GM21360 (cell line): Measurements from ENCODE around the gene BICD2.

ENCODE experiments used
- ATAC-seq: cut with Tn5 transposase; IDR thresholded peaks from one replicate; pipeline ENCODE4 v1.9.1; 2021; ENCODE audit warnings: mild to moderate bottlenecking, moderate library complexity; ENCODE audit not compliant: unreplicated experiment

Gene BICD2

DNA sequence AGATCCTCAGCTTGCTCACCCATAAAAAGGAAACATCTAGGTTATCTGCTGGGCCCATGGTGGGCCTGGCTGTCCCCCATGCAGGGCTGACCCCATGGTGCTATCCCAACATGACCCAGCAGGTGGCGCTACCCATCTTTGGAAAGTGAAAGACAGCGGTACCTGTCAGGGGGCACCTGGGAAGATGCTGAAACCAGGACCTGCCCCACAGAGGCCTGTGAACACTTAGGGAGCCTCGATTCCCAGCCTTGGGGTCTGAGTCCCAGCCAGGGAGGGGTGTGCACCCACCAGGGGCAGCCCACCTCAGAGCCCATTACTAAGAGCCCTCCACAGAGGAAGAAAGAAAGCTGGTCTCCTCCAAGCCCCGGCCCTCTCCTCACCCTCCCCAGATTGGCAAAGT lies 48.1 kb downstream of the BICD2 start:
- ATAC-seq: no peak

DNA sequence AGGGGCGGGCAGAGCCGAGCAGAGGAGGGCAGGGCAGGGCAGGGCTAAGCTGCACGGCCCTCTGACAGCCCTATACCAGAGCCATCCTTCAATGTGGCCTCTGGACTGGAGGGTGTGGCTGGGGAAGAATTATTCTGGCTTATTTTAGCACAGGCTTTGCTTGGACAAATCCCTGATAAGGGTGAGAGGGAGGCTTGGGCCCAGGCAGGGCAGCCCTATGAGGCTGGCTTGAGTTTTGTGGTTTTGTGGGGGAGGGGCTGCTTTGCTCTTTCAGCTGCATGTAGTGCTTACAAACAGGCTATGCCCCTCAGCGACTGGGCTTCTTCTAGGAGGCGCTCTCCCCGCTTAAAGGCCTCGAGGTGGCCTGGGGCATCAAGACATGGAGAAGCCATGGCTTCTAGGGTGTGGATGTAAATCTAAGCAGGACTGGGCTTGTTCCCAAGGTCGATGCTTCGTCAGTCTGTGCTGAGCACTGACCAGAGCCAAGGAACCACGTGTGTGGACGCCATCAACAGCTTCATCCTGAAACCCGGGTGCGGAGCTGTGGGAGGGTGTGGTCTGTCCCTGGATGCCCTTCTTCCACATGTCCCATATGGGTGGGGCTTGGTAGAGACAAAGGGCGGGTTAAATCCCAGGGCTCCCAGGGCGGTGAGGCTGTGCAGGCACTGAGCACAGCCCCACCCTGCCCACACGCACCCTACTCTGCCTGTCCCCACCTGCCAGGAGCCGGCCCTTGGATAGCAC lies 49.0 kb downstream of the BICD2 start:
- ATAC-seq: no peak

DNA sequence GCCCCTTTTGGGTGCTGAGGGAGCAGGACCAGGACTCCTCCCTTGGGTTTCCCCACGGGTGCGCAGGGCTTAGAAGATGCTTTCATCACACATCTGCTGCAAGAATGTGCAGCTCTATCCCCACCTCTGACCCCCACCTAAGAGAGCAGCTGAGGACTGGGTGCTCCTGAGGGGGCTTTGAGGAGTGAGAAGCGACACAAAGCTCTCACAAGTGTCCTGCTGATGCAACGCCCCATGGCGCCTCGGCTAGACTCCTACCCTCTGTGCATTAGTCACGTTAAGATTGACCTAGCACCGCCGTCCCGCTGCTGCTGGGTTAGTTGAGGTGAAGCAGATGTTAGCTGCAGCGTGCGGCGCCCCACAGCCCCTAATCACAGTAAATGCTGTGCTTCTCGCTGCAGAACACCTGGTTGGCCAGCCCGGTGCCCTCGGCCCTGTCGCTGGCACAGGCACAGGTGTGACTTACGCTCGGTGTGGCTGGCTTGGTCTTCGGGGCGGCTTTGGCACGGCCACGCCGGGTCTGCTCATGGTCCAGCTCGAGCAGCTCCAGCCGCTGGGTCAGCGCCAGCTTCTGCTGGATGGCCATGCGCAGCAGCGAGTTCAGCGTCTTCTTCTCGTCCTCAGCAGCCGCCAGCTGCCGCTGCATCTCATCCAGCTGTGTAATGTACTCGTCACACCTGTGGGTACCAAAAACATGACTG lies 49.7 kb downstream of the BICD2 start:
- no peak for ATAC-seq

DNA sequence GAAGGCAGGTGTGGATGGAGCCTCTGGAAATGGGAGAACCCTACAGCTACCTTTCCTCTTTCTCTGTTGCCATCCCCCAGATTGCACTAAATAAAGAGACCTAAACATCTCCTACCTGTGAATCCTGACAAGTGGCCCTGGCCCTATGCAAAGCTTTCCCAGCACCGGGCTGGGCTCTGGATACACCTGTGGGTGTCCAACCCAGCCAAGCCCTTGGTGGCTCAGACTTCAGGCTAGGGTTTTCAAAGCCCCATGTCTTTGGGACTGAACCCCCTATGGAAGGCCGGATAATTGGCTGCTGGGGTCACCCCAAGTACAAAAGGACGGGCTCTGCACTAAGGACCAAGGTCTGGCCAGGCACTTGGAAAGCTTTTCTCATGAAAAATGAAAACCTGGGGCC lies 50.6 kb downstream of the BICD2 start:
- ATAC-seq: no peak

DNA sequence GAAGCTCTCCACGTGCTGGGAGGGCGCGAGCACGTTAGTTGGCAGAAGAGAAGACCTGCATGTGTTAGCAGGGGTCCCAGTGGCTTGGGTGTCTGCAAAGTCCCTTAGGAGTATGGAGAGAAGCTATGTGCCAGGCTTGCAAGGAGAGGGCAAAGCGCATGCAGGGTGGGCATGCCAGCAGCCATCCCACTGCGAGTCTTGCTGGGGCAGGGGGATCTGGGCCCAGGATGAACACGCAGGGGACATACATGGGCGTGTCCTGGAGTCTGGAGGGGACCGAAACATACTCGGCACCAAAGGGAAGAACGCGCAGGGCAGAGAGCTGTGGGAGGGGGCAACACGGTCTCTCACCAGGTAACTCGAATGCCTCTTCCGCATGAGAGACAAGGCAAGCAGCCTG lies 51.1 kb downstream of the BICD2 start:
- no peak for ATAC-seq

DNA sequence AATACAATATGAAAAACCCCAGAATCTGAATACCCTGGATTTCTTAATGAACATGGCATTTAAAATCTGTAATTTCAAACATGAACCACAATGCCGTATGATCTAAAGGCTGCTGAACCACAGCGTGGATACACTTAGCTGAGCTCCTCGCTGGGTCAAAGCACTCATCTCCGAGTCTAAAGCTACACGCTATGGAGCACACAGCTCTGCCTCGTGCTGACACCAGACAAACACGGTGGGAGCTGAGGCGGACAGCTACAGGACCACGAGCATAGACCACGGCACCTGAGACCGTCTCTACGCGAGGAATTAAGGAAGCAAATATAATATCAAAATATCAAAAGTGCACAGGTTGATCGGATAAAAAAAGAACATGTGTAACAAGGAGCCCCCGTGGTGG lies 51.9 kb downstream of the BICD2 start:
- ATAC-seq: no peak

DNA sequence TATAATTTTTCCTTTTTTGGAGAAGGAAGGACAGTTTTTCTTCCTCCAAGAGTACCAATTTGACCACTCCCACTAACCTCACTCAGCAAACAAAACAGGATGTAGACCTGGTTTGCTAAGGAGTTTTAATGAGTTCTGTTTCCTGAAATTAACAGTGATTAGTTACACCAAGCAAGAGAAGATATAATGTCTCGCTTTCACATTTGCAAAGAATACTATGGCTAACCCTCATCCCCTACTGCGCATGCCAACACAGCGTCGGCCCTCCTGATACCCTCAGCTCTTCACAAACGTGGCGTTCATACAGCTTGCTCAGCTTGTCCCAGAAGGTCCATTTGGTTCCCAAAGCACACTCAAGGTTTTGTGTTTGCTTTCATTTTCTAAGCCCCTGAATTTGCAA lies 52.8 kb downstream of the BICD2 start:
- no peak for ATAC-seq

DNA sequence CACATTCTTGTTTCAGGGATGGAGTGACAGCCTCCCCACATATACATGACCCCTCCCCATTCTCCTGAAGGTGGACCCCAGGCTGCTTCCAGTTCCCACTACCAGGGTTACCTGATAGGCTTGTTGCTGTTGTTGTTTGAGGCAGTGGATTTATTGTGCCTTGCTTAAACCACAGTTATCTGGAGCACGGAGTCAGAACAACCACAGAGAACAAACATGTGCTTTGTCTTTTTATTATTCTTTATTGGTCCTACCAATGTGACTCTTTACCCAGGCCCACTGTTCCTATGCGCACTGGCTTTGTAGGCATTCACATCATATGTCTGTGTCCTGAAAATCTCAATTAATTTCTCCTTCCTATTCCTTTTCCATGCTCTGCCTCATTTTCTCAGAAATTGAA lies 53.5 kb downstream of the BICD2 start:
- no peak for ATAC-seq

DNA sequence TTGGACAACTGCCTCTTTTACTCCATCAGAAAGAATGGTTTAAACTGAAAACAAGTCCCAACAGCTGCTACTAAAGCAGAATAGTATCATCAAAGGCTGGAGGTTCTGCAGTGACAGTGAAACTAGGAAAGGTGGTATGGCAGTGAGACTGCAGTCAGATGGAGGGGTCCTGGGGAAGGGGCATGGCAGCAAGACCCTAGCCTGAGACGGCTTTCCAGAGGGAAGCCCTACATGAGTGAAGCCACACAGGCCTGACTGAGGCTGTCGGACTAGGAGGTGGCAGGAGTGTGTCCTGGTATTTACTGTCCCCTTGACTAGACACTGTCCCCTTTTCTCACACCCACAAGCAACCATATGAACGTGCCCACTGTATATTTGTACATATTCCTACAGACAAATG lies 54.3 kb downstream of the BICD2 start:
- no peak for ATAC-seq

DNA sequence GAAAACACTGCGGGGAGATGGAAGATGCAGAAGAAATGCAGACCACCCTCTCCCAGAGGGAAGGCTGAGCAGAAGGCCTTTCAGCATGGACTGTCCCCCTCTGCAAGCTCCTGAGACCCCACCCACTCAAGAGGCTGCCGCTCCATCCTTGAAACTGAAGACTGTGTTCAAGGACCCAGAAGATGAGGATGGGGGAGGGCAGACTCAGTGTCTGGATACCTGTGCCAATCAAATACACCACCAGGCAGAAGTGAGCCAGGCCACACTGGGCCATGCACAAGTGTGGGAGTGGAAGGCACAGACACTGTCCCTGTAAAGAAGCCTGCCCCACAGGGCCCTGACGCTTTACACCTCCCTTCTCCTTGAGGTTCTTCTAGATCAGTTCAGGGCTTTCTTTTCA lies 54.7 kb downstream of the BICD2 start:
- ATAC-seq: no peak

DNA sequence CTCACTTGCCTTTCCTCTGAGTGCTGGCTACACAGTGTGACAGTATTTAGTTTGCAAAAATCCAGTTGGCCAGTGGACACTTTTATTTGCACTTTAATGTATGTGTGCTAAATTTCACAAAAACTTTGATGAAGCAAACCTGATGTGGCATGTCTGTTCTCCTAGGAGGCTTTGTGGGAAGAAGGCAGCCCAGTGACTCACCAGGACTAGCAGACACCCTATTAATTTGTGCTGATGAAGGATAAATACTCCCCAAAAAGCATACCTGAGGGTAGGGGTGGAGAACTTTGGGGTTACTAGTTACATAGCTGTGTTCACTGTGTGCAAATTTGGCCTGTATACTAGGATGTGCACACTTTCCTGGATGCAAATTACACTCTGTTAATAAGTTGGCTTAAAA lies 55.4 kb downstream of the BICD2 start:
- ATAC-seq: no peak

DNA sequence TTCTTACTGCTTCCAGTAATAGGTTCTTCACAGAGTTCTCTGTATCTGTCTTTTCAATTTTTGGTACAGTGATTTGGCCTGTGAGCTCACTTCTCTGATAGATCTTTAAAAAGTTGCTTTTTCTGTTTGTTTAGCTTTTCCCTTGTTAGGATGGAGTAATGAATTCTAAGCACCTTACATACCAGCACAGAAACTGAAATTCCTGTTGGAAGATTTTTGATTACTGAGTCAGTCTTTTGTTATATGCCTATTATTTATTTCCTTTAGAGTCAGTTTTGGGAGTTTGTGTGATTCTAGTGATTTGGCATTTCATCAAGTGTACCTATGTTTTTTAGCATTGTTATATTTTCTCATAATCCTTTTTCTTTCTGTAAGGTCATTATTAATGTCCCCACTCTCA lies 57.1 kb downstream of the BICD2 start:
- ATAC-seq: no peak

DNA sequence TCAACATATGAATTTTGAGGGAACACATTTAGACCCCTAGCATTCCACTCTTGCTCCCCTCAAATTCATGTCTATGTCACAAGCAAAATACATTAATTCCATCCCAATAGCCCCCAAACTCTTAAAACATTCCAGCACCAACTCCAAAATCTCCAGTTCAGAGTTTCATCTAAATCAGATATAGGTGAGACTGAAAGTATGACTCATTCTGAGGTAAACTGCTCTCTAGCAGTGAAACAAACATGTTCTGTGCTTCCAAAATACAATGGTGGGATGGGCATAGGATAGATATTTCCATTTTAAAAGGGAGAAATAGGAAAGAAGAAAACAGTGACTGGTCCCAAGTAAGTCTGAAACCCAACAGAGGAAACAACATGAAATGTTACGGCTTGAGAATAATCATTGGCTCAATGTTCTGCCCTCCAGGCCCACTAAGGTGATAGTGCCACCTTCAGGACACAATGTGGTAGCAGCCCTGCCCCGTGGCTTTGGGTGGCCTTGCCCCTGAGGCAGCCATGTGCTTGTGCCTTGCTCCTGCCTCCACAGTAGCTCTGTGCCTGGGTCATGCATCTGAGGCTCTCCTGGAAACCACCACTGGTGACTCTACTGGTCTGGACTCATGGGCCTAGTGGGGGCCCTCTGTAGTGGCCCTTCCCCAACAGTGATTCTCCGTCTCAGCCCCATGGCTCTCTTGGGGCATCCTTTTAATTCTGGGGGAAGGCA lies 58.3 kb downstream of the BICD2 start:
- no peak for ATAC-seq

DNA sequence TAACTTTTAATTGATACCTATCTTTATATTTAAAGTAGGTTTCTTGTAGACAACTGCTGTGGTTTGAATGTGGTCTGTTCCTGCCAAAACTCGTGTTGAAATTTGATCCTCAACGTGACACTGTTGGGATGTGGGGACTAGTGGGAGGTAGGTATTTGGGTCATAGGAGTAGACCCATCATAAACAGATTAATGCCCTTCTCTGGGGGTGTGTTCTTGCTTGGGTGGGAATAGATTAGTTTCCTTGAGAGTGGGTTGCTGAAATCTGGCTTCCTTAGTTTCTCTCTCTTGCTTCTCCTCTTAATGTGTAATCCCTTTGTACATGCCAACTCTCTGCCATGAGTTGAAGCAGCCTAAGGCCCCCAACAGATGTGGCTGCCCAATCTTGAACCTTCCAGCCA lies 60.1 kb downstream of the BICD2 start:
- ATAC-seq: no peak

DNA sequence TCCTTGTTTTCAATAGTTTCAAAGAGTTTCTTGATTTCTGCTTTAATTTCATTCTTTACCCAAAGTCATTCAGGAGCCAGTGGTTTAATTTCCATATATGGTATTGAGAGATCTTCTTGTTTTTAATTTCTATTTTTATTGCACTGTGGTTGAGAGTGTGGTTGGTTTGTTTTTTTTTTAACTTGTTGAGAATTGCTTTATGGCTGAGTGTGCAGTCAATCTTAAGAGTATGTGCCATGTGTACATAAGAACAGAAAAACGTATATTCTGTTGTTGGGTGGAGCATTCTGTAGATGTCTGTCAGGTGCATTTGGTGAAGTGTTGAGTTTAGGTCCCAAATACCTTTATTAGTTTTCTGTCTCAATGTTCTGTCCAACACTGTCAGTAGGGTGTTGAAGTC lies 68.0 kb downstream of the BICD2 start:
- no peak for ATAC-seq

DNA sequence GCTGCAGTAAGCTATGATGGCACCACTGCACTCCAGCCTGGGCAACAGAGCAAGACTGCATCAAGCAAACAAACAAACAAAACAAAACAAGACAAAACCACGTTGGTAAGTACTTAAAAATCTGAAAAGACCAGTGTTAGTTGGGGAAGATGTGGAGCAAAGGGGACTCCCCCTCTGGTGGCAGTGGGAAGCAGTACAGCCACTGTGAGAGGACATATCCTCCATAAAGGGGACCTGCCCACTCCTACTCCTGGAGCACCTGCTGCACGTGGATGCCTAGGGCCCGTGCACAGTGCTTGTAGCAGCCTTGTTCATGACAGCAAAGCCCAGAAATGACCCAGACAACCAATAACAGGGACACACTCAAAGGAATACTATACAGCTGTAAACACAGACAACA lies 77.7 kb downstream of the BICD2 start:
- no peak for ATAC-seq

DNA sequence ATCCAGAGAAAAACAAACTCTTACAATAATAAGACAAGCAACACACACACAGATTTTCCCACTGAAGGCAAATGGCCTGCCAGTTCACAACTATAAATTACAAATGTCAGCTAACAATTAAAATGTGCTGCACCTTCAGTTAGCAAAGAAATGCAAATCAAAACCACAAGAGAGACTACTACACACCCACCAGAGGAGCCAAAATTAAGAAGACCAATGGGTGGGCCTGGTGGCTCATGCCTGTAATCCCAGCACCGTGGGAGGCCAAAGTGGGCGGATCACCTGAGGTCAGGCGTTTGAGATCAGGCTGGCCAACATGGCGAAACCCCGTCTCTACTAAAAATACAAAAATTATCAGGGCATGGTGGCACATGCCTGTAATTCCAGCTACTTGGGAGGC lies 79.6 kb downstream of the BICD2 start:
- ATAC-seq: no peak

DNA sequence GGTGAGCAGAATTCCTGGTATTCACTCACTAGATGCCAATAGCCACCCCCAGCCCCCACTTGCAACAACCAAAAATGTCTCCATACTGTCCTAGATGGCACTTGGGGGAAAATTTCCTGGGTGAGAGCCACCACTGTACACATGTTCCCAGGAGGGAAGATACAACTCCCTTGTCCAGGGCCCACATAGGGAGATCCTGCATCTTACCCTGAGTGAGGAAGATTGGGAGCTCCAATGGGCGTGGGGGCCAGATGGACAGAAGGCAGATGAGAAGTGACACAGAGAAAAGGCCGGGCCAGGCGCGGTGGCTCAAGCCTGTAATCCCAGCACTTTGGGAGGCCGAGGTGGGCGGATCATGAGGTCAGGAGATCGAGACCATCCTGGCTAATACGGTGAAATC lies 82.4 kb downstream of the BICD2 start:
- ATAC-seq: no peak

DNA sequence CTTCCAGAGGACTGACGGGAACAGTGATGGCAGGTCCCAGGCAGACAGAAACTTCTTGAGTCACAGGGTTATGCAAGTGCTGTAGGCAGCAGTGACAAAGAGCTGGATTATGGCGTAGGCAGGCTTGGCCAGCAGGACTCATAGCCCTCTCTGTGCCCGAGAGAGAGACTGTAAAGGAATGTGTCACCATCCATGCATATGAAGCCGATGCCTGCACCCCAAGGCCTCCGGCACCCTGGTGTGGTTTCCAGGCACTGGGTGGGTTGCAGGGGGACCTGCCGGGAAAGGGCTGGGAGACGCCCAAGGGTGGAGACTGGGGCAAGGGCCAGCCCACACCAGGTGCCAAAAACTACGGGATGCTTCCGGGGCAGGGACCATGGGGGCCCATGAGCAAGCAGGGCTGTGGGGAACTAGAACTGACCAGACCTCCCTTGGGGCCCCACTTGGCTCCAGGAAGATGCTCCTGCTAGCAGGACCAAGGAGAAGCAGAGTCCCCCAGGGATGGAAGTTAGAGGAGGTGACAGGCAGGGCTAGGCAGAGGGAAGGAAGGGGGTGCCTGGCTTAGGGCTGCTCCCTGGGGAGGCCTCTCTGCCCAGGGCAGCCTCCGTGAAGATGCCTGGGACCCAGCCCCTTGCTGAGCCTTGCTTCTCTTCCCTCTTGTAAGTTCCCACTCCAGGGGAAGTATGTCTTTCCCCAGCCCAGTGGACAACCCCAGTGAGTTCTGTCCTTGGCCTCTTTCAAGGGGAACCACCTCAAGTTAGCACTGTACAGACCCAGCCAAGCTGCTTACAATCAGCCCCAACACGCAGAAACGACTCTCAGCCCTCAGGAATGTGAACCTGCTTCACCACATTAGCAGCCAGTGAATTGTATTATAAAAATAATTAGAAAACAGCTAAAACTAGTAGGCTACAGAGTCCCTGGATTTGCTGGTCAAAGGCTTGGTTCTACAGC lies 84.2 kb downstream of the BICD2 start:
- no peak for ATAC-seq

DNA sequence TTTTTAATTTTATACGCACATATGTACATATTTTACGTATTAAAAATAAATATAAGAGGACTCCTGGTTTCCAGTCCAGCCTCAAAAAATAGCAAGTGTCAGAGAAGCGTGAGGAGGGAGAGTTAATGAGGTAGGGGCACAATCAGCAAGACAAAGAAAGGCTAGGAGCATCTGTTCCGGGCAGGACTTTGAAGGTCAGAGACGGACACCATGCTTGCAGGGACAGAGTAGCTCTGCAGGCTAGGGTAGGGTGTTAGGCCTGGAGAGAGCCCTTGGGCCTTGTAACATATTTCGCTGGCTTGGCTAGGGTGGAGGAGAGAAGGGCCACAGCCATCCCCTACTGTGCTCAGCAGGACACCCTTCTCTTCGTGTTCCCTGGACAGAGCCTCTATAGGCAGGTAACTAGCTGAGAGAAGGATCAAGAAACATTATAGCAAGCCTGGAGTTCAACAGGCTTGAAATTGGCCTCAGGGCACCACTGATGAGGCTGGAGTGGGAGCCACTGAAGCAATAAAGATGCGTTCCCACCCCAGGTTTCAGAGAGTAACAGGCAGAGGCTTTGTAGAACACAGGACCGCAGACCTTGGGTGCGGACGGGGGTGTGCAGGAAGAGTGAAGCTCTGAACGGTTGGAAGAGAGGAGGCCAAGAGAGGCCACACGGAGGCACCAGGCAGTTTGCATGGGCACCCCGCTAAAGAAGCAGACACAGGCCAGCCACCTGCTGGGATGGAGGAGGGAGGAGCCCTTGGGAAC lies 85.0 kb downstream of the BICD2 start:
- no peak for ATAC-seq
